GM18517 (cell line): Measurements from ENCODE around the gene NABP1.

ENCODE experiments used
- ATAC-seq: cut with Tn5 transposase; IDR thresholded peaks from one replicate; pipeline ENCODE4 v1.9.1; 2021; ENCODE audit warnings: mild to moderate bottlenecking, moderate library complexity; ENCODE audit not compliant: unreplicated experiment

NABP1 gene

DNA sequence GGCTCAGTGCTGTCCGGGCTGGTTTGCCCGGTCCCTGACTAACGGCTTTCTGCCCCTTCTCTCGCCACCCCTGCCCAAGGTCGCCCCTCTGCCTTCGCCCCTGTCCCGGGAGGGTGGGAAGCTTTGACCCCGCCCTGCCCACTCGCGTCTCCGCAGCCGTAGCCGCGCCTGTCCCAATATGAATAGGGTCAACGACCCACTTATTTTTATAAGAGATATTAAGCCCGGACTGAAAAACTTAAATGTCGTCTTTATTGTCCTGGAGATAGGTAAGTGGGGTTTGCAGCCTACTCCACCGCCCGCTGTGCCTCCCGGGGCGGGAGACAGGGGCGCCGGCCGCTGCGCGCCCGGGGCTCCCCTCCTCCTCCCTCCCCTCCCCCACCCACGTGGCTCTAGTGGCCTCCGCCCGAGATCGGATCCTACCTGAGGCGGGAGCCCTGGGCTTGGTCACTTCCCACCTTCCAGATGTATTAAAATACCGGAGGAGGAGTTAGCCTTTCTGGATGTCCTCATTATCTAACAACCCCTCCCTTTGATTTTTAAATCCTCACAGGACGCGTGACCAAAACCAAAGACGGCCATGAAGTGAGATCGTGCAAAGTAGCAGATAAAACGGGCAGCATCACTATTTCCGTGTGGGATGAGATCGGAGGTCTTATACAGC, 633 bp downstream of the NABP1 start:
- peak; percentile 12 for ATAC-seq

GRCh38 chr2:191679818-191680600, 2.1 kb downstream of the NABP1 start:
- ATAC-seq, result peak; percentile 31

GRCh38 chr2:191680639-191681038, 2.7 kb downstream of the NABP1 start:
- ATAC-seq, result no peak

DNA sequence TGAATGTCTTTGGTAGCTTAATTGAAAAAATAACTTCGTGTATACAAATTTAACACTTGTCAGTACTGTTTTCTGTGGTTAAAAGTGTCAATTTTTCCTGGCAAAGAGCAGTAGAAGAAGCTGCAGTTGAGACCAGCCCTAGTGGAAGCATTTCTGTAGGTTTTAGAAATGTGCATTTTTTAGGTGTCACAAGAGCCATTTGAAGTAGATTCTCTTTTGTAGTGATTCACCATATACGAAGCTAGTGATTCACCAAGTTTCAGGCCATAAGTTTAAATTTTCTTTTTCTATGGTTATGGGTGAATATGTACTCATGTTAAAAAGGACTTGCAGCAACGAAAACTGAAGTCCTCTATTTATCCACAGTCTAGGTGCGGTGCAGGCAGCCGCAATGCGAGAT, 4.2 kb downstream of the NABP1 start:
- no peak for ATAC-seq

GRCh38 chr2:191686066-191686465, 8.1 kb downstream of the NABP1 start:
- no peak for ATAC-seq

DNA sequence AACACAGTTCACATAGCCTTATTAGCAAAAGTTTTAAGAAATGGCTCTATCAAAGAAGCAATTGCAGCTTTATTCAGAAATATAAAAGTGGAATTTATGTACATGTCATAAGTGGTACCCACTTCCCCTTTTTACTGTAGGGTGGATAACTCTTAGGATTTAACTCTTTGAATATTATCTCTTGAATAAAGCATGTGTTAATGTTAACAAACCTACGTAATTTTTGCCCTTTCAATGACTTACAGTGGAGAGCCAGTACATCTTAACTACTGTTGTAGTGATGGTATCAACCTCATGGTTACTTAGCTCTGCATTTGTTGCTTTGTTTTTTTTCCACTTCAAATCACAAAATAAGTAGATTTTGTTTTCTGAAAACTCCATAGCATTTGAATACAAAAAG, 8.8 kb downstream of the NABP1 start:
- no peak for ATAC-seq

- ATAC-seq, result no peak
These were observed 9.9 kb downstream of the NABP1 start for GRCh38 chr2:191687867-191688266.

DNA sequence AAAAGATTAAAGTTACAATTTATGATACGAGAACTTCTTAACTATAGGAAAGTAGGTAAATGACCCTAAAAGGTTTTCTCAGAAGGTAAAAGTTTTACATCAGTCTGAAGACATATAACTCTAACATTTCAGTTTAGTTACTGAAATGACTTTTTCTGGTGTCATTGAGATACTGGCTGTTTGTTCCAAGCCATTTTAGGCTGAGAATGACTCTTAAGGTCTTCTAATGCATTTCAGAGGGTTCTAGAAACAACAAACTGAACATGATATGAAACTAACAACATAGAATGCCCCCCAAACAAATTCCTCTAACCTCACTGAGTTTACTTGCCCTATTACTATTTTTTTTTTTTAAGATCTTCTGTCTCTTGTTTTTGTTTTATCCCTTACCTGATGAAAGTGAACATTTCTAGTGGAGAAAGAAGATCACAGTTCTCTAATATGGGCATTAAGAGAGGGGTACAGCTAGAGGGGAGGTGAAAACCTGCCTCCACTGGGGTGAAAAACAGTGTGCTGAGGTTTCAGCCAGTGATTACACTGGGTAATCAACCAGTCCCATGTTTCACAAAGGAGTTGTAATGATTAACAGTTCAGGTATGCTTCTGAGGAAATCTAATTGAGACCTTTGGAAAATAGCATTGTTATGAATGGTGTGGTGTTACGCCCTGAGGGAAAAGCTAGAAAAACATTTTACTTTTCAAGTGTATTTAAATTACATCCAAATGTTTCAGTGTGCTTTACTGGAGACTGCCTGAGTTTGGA, 11.2 kb downstream of the NABP1 start:
- no peak for ATAC-seq

GRCh38 chr2:191690327-191690726, 12.4 kb downstream of the NABP1 start:
- no peak for ATAC-seq

- ATAC-seq, result peak; percentile 80
These were observed 13.2 kb downstream of the NABP1 start for GRCh38 chr2:191691016-191691735.

- no peak for ATAC-seq
These were observed 14.0 kb downstream of the NABP1 start for GRCh38 chr2:191691898-191692297.

DNA sequence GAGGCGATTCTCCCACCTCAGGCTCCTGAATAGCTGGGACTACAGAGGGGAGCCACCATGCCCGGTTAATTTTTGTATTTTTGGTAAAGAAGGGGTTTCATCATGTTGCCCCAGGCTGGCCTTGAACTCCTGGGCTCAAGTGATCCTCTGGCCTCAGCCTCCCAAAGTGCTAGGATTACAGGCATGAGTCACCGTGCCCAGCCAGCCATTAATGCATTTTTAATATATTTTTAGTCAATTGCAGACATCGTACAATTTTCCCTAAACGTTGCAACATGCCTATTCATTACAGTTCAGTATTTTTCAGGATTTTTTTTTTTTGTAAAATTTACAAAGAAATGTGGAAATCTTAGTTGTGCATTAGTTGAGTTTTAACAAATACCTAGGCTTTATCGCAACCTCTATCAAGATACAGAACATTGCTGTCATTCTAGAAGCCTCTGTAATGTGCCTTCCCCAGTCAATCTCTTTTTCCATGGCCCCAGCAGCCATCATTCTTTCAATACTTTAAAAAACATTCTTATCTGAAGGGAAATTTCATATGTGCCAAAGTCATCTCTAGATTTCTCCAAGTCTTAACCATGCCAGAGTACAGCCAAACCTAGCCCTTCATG, 14.7 kb downstream of the NABP1 start:
- no peak for ATAC-seq

GRCh38 chr2:191693166-191693565, 15.2 kb downstream of the NABP1 start:
- ATAC-seq, result no peak

GRCh38 chr2:191693778-191694177, 15.8 kb downstream of the NABP1 start:
- no peak for ATAC-seq

GRCh38 chr2:191696001-191696400, 18.1 kb downstream of the NABP1 start:
- ATAC-seq, result no peak

- no peak for ATAC-seq
These were observed 19.0 kb downstream of the NABP1 start for GRCh38 chr2:191696966-191697365.

DNA sequence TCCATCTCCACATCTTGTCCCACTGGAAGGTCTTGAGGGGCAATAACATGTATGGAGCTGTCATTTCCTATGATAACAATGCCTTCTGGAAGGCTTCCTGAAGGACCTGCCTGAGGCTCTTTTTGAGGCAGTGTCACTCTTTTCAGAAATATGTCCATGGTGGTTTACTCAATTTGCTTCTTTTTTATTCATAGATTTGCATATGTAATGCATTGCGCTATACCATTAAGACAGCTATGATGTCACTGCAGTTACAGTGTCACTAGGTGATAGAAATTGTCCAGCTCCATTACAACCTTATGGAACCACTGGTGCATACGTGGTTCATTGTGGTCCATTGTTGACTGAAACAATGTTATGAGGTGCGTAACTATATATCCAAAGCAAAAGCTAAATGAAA, 19.9 kb downstream of the NABP1 start:
- no peak for ATAC-seq

DNA sequence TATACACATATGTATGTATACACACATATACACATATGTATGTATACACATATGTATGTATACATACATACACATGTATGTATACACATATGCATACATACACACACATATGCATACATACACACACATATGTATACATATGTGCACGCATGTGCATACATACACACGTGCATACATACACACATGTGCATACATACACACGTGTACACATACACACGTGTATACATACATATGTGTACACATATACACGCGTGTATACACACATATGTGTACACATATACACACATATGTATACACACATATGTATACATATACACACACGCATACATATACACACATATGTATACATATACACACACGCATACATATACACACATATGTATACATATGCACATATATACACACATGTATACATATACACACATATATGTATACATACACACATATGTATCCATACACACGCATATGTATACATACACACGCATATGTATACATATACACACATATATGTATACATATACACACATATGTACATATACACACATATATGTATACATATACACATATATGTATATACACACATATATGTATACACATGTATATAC, 21.5 kb downstream of the NABP1 start:
- ATAC-seq, result no peak

GRCh38 chr2:191701029-191701428, 23.1 kb downstream of the NABP1 start:
- ATAC-seq, result no peak

DNA sequence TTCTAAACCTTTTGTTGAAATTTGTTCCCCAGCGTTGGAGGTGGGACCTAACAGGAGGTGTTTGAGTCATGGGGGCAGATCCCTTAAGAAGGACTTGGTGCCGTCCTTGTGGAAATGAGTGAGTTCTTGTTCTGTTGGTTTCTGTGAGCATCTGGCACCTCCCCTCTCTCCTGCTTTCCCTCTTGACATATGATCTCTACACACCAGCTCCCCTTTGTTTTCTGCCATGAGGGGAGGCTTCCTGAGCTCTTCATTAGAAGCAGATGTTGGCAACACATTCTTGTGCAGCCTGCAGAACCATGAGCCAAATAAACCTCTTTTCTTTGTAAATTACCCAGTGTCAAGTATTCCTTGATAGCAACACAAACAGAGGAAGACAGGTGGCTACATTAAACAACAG, 23.8 kb downstream of the NABP1 start:
- no peak for ATAC-seq
